ENCODE results near the gene ZBTB21. TPM values are rescaled to one million over a fixed set of nuclear protein-coding genes. Genes with fewer than 3 reads are reported as not detected.
A peak's percentile ranks its signal among the peaks of the same experiment; 100 is the strongest.

Gene ZBTB21
- total RNA-seq, 2 donors from 2014 or later, result 17.3 to 23.1 TPM

DNA sequence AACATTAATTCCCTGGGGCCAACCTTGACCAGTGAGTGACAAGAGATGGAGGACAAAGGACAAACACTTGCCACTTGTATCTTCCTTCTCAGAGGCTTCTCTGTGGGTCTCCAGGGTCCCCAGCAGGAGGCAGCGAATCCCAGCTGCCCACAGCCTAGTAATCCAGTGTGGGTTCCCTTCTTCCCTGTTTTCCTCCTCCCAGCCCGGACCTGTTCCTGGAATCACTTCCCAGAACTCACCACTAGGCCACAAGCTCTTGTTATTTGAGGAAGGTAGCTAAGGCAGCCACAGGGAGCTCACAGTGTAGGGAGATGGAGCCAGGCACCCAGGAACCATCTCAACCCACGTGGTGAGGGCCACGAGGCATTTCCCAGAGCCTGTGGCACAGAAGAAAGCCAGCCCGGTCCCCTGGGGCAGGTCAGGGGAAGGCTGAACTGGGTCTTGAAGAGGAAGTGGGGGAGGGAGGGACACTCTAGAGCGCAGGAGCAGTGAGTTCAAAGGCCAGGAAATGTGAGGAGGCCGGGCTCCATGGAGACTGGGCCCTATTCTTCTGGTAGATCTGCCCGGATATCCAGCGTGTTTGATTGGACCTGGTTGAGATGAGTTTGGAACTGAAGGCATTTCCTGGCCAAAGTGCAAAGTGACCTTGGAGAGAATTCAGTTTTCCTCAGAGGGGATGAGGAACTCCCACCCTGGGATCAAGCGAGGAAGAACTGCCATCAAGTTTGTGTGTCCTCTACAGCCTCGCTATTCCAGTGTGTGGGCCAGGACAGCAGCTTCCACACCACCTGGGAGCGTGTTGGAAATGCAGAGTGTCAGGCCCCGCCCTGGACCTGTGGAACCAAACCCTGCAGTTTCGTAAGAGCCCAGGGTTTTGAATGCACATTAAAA is 36.1 kb downstream of the ZBTB21 start:
- Histone ChIP-seq H3K4me3 (ENCODE audit: low read length) (no peak overlapping the region), H3K9me3 (ENCODE audit: control insufficient read depth, low read length) (peaks cover under 1% of the 10 kb centered on the region), H3K4me1 (ENCODE audit: control insufficient read depth, insufficient read depth, low read length) (no peaks in the 10 kb centered on the region), H3K9ac (ENCODE audit: extremely low read depth, low read length, poor library complexity, severe bottlenecking) (no peak overlapping the region), H3K27ac (ENCODE audit: low read depth, low read length) (no peak overlapping the region), H3K27me3 (ENCODE audit: control insufficient read depth, insufficient read depth, low read length, poor library complexity, severe bottlenecking) (no peaks in the 10 kb centered on the region), H3K36me3 (ENCODE audit: control insufficient read depth, insufficient read depth, low read length) (no peaks in the 10 kb centered on the region)
- DNase-seq, result peak; percentile 77
- TF ChIP-seq, protein P1, sequence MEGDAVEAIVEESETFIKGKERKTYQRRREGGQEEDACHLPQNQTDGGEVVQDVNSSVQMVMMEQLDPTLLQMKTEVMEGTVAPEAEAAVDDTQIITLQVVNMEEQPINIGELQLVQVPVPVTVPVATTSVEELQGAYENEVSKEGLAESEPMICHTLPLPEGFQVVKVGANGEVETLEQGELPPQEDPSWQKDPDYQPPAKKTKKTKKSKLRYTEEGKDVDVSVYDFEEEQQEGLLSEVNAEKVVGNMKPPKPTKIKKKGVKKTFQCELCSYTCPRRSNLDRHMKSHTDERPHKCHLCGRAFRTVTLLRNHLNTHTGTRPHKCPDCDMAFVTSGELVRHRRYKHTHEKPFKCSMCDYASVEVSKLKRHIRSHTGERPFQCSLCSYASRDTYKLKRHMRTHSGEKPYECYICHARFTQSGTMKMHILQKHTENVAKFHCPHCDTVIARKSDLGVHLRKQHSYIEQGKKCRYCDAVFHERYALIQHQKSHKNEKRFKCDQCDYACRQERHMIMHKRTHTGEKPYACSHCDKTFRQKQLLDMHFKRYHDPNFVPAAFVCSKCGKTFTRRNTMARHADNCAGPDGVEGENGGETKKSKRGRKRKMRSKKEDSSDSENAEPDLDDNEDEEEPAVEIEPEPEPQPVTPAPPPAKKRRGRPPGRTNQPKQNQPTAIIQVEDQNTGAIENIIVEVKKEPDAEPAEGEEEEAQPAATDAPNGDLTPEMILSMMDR (conservative IDR thresholded peaks at IDR 0.05), result peak; percentile 75
- Mint-ChIP-seq H3K4me1 (peaks cover 1% of the 10 kb centered on the region), H3K27ac (no peak overlapping the region), H3K27me3 (ENCODE audit: insufficient read depth) (no peaks in the 10 kb centered on the region), H3K9me3 (peaks cover 3% of the 10 kb centered on the region), H3K36me3 (ENCODE audit: low read depth) (no peaks in the 10 kb centered on the region), H3K4me3 (no peak overlapping the region)
- 82 to 89% methylated on average over 10 to 14 of the region's 14 CpGs for WGBS, 2 experiments (ENCODE audit: insufficient coverage in 1 of 2, insufficient read length in 1 of 2)

- DNase-seq, result peak; percentile 28
- Histone ChIP-seq H3K9ac (ENCODE audit: extremely low read depth, low read length, poor library complexity, severe bottlenecking) (no peak overlapping the region), H3K4me3 (ENCODE audit: low read length) (no peak overlapping the region), H3K27me3 (ENCODE audit: control insufficient read depth, insufficient read depth, low read length, poor library complexity, severe bottlenecking) (no peaks in the 10 kb centered on the region), H3K4me1 (ENCODE audit: control insufficient read depth, insufficient read depth, low read length) (no peaks in the 10 kb centered on the region), H3K27ac (ENCODE audit: low read depth, low read length) (no peak overlapping the region), H3K9me3 (ENCODE audit: control insufficient read depth, low read length) (no peaks in the 10 kb centered on the region), H3K36me3 (ENCODE audit: control insufficient read depth, insufficient read depth, low read length) (no peaks in the 10 kb centered on the region)
- H3K4me3 Mint-ChIP-seq, result no peak overlapping the region
- WGBS, 2 experiments (ENCODE audit: insufficient coverage in 1 of 2, insufficient read length in 1 of 2), result 91 to 93% methylated on average over 8 to 15 of the region's 15 CpGs
- TF ChIP-seq, protein P1 (conservative IDR thresholded peaks at IDR 0.05), result no peak
- peaks cover 5% of the 10 kb centered on the region for H3K4me1 Mint-ChIP-seq
- peaks cover 1% of the 10 kb centered on the region for H3K9me3 Mint-ChIP-seq
- no peaks in the 10 kb centered on the region for H3K36me3 Mint-ChIP-seq (ENCODE audit: low read depth)
- H3K27ac Mint-ChIP-seq, result no peak overlapping the region
- no peaks in the 10 kb centered on the region for H3K27me3 Mint-ChIP-seq (ENCODE audit: insufficient read depth)
Observed at GRCh38 chr21:41973427-41973831, 36.7 kb downstream of the ZBTB21 start.

- TF ChIP-seq, protein P1 (conservative IDR thresholded peaks at IDR 0.05), result no peak
- Mint-ChIP-seq H3K27ac (no peak overlapping the region), H3K4me1 (peaks cover 13% of the 10 kb centered on the region), H3K4me3 (no peak overlapping the region), H3K9me3 (peaks cover 1% of the 10 kb centered on the region), H3K27me3 (ENCODE audit: insufficient read depth) (no peaks in the 10 kb centered on the region), H3K36me3 (ENCODE audit: low read depth) (no peaks in the 10 kb centered on the region)
- no peak for DNase-seq
- Histone ChIP-seq H3K9ac (ENCODE audit: extremely low read depth, low read length, poor library complexity, severe bottlenecking) (no peak overlapping the region), H3K27me3 (ENCODE audit: control insufficient read depth, insufficient read depth, low read length, poor library complexity, severe bottlenecking) (no peaks in the 10 kb centered on the region), H3K4me1 (ENCODE audit: control insufficient read depth, insufficient read depth, low read length) (peaks cover under 1% of the 10 kb centered on the region), H3K4me3 (ENCODE audit: low read length) (no peak overlapping the region), H3K36me3 (ENCODE audit: control insufficient read depth, insufficient read depth, low read length) (no peaks in the 10 kb centered on the region), H3K9me3 (ENCODE audit: control insufficient read depth, low read length) (no peaks in the 10 kb centered on the region), H3K27ac (ENCODE audit: low read depth, low read length) (no peak overlapping the region)
- WGBS, 2 experiments (ENCODE audit: insufficient coverage in 1 of 2, insufficient read length in 1 of 2), result 87 to 90% methylated on average over 20 to 23 of the region's 23 CpGs
Observed at GRCh38 chr21:41972511-41973205, 37.5 kb downstream of the ZBTB21 start.

Data from endodermal cell (in vitro differentiated cells).